Astrocyte of the spinal cord (primary cell): ENCODE data around the gene FBXW5.

Experiments used
- DNase-seq: peaks from one replicate; pipeline ENCODE4 v3.0.0; 2011; ENCODE audit warnings: low read depth, low spot score
- H3K4me3 ChIP-seq: 2 replicates; pipeline ENCODE4 v1.5.1; 2011; ENCODE audit warnings: low read depth, mild to moderate bottlenecking, low read length, moderate library complexity
- CTCF ChIP-seq: IDR thresholded peaks from 2 replicates; pipeline ENCODE4 v1.5.1; 2012; ENCODE audit warnings: low read depth, mild to moderate bottlenecking, low read length, inconsistent platforms
- in situ Hi-C: cut with HindIII; loops from 2 replicates; pipeline ENCODE4 v1.10.0; 2017; ENCODE audit warnings: low sequenced_read_pairs

FBXW5 gene

GRCh38 chr9:136921718-136922117 lies 22.8 kb downstream of the FBXW5 start:
- no peak for TF ChIP-seq CTCF
- H3K4me3 ChIP-seq = no peak overlapping the region
- DNase-seq = no peak
- in situ Hi-C loops = no loop called here

GRCh38 chr9:136921307-136921706 lies 23.2 kb downstream of the FBXW5 start:
- H3K4me3 ChIP-seq = no peak overlapping the region
- in situ Hi-C loops = no loop called here
- no peak for TF ChIP-seq CTCF
- DNase-seq = no peak

DNA sequence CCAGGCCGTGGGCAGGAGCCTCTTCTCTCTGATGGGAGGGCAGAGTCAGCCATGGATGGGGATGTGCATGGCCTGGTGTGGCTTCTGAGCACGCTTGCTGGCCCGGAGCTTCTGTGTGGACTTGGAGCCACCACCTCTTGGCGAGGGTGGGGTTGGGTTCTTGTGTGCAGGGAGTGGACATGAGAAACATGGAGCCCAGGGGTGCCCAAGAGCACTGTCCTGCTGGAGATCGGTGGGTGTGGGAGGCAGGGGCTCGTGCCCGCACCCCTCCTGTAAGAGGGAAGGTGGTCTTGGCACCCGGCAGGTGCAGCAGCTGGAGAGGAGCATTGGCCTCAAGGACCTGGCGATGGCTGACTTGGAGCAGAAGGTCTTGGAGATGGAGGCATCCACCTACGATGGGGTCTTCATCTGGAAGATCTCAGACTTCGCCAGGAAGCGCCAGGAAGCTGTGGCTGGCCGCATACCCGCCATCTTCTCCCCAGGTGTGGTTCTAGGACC lies 23.8 kb downstream of the FBXW5 start:
- DNase-seq = no peak
- no peak for TF ChIP-seq CTCF
- no peak overlapping the region for H3K4me3 ChIP-seq
- in situ Hi-C loops = no loop called here

DNA sequence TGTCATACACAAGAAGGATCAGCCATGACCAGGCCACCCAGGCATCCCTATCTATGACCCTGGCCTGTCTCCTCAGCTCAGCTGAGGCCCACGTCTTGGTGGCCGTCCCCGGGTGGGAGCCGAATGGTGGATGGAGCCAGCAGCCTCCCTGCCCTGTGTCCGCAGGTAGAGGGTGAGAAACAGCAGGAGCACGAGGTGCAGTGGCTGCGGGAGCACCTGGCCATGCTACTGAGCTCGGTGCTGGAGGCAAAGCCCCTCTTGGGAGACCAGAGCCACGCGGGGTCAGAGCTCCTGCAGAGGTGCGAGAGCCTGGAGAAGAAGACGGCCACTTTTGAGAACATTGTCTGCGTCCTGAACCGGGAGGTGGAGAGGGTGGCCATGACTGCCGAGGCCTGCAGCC lies 24.5 kb downstream of the FBXW5 start:
- TF ChIP-seq CTCF = no peak
- H3K4me3 ChIP-seq = no peak overlapping the region
- DNase-seq = no peak
- in situ Hi-C loops = no loop called here

DNA sequence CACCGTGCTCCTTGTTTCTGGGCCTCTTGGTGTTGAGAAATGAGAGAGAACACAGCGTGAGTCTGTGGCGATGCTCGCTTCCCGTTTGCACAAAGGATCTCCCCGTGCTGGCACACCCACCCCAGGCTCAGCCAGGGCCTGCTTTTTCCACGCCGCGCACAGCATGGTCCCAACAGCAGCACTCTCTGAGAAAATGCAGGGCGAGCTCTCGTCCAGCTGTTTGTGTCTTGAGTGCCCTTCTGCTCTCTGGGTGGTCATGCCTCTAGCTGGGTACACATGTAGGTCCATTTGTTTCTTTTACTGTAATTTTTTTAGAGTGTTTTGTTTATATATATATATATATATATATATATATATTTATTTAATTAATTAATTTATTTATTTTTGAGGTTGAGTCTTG lies 26.6 kb downstream of the FBXW5 start:
- no peak overlapping the region for H3K4me3 ChIP-seq
- in situ Hi-C loops = no loop called here
- DNase-seq = no peak
- no peak for TF ChIP-seq CTCF

GRCh38 chr9:136916330-136917184 lies 28.0 kb downstream of the FBXW5 start:
- in situ Hi-C loops = no loop called here
- no peak for DNase-seq
- TF ChIP-seq CTCF = no peak
- no peak overlapping the region for H3K4me3 ChIP-seq
